Natural killer cell (primary cell): Measurements from ENCODE around the gene HIVEP3. TPM values are rescaled to one million over a fixed set of nuclear protein-coding genes. Genes with fewer than 3 reads are reported as not detected.

Source experiments
- ATAC-seq, 3 donors: fragments of 150-1000 bp in 2 of 3; fragments of 200-7000 bp in 1 of 3; cut with Tn5 transposase; 1 replicate in 1 of 3; 2 replicates in 2 of 3; pipeline ENCODE4 v1.10.0; 2021; ENCODE audit warnings: mild to moderate bottlenecking in 2 of 3, moderate library complexity in 2 of 3
- DNase-seq, 2 donors: peaks; one replicate each; pipeline versions ENCODE4 v3.0.0 to v3.0.0-alpha.2; 2013 to 2021; ENCODE audit warnings: mixed read lengths in 1 of 2
- H3K27ac ChIP-seq: one replicate; pipeline ENCODE4 v1.5.1; 2013; ENCODE audit warnings: mild to moderate bottlenecking, low read length
- H3K27me3 ChIP-seq: one replicate; pipeline ENCODE4 v1.6.1; 2013; ENCODE audit warnings: low read length; ENCODE audit not compliant: control insufficient read depth, insufficient read depth
- H3K36me3 ChIP-seq: one replicate; pipeline ENCODE4 v1.6.1; 2013; ENCODE audit warnings: low read length; ENCODE audit not compliant: control insufficient read depth, insufficient read depth
- H3K4me1 ChIP-seq: one replicate; pipeline ENCODE4 v1.6.1; 2013; ENCODE audit warnings: low read length; ENCODE audit not compliant: control insufficient read depth, insufficient read depth
- H3K4me3 ChIP-seq: one replicate; pipeline ENCODE4 v1.5.1; 2013; ENCODE audit warnings: low read length
- H3K9me3 ChIP-seq: one replicate; pipeline ENCODE4 v1.6.1; 2013; ENCODE audit warnings: low read length; ENCODE audit not compliant: control insufficient read depth, insufficient read depth
- H3K27ac Mint-ChIP-seq, 2 donors: one replicate each; pipeline ENCODE4 v1.8.0; 2022; ENCODE audit warnings: mild to moderate bottlenecking in 2 of 2, mixed read lengths in 2 of 2, moderate library complexity in 1 of 2
- H3K27me3 Mint-ChIP-seq, 2 donors: one replicate each; pipeline ENCODE4 v1.8.0; 2022; ENCODE audit warnings: low read depth in 2 of 2, mixed read lengths in 2 of 2
- H3K36me3 Mint-ChIP-seq: one replicate; pipeline ENCODE4 v1.8.0; 2022; ENCODE audit warnings: mixed read lengths
- H3K4me1 Mint-ChIP-seq, 2 donors: one replicate each; pipeline ENCODE4 v1.8.0; 2022; ENCODE audit warnings: mixed read lengths in 2 of 2
- H3K4me3 Mint-ChIP-seq: one replicate; pipeline ENCODE4 v1.8.0; 2022; ENCODE audit warnings: mild to moderate bottlenecking, moderate library complexity, mixed read lengths
- H3K9me3 Mint-ChIP-seq, 2 donors: one replicate each; pipeline ENCODE4 v1.8.0; 2022; ENCODE audit warnings: mixed read lengths in 2 of 2
- WGBS: methylation state at CpG from one replicate; pipeline ENCODE4 v1.1.7; 2013; ENCODE audit warnings: missing lambda C conversion rate; ENCODE audit not compliant: insufficient coverage; 5-methylcytosine and 5-hydroxymethylcytosine counted together
- intact Hi-C: fragments of 100-400 bp; cut with micrococcal nuclease; formaldehyde crosslinking; loops from one replicate; pipeline ENCODE4 v1.14.2; 2022
- total RNA-seq, 4 donors: library from RNA; stranded (reverse); fragments of 120-200 nt in 1 of 4; gene quantifications; one replicate each; pipeline versions ENCODE4 v1.2.3 to v1.2.4, GENCODE V29; 2013 to 2022
- TF ChIP-seq, protein P1 (sequence below): fragments of 200-600 bp; IDR thresholded peaks from one replicate; pipeline ENCODE4 v1.8.0; 2022; ENCODE audit warnings: antibody characterized with exemption

The HIVEP3 gene
- total RNA-seq, 3 donors from 2014 or later (not counting 1 experiment from before 2014, with no cell fraction given) = 26.2 to 35.2 (median 29.8) TPM

- Histone ChIP-seq H3K36me3 (peaks cover 3% of the 10 kb centered on the region), H3K27me3 (no peaks in the 10 kb centered on the region), H3K4me3 (no peak overlapping the region), H3K4me1 (no peaks in the 10 kb centered on the region), H3K9me3 (no peaks in the 10 kb centered on the region), H3K27ac (no peak overlapping the region)
- H3K9me3 Mint-ChIP-seq = no peaks in the 10 kb centered on the region
- DNase-seq (no peak), ATAC-seq (no peak)
- intact Hi-C loops = no loop called here
- no peak overlapping the region for H3K27ac Mint-ChIP-seq
- no peaks in the 10 kb centered on the region for H3K27me3 Mint-ChIP-seq
- TF ChIP-seq, protein P1, sequence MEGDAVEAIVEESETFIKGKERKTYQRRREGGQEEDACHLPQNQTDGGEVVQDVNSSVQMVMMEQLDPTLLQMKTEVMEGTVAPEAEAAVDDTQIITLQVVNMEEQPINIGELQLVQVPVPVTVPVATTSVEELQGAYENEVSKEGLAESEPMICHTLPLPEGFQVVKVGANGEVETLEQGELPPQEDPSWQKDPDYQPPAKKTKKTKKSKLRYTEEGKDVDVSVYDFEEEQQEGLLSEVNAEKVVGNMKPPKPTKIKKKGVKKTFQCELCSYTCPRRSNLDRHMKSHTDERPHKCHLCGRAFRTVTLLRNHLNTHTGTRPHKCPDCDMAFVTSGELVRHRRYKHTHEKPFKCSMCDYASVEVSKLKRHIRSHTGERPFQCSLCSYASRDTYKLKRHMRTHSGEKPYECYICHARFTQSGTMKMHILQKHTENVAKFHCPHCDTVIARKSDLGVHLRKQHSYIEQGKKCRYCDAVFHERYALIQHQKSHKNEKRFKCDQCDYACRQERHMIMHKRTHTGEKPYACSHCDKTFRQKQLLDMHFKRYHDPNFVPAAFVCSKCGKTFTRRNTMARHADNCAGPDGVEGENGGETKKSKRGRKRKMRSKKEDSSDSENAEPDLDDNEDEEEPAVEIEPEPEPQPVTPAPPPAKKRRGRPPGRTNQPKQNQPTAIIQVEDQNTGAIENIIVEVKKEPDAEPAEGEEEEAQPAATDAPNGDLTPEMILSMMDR = no peak
- peaks cover 7 to 18% of the 10 kb centered on the region in 2 donors for H3K4me1 Mint-ChIP-seq
- WGBS = 100% methylated on average over 1 of the region's 1 CpG
- peaks cover 12% of the 10 kb centered on the region for H3K36me3 Mint-ChIP-seq
- no peak overlapping the region for H3K4me3 Mint-ChIP-seq
Observed at GRCh38 chr1:41560931-41561330, 357.8 kb downstream of the HIVEP3 start.

DNA sequence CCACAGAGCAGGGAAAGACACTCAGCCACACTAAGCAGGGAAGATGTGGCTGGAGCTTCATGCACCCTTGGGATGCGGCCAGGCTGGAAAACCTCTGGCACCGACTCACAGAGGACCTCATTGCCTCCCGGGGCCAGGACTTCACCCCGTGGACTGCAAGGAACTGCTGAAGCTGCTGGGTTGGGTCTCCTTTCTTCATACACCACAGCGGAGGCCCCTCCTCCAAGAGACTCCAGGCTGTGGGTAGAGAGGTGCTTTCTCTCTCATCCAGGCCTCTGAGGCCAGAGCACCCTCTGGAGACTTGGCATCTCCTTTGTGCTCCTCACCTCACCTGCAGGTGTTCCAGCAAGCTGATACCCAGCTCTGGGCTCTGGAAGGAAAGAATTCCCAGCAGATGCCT is 358.2 kb downstream of the HIVEP3 start:
- Mint-ChIP-seq H3K9me3 (no peaks in the 10 kb centered on the region), H3K36me3 (peaks cover 16% of the 10 kb centered on the region), H3K4me3 (no peak overlapping the region), H3K4me1 (peaks cover 7 to 18% of the 10 kb centered on the region in 2 donors), H3K27ac (no peak overlapping the region), H3K27me3 (no peaks in the 10 kb centered on the region)
- TF ChIP-seq, protein P1 = no peak
- no peaks in the 10 kb centered on the region for H3K4me1 ChIP-seq
- DNase-seq = no peak
- H3K9me3 ChIP-seq = no peaks in the 10 kb centered on the region
- 90% methylated on average over 3 of the region's 5 CpGs for WGBS
- intact Hi-C loops = no loop called here
- no peak overlapping the region for H3K4me3 ChIP-seq
- H3K27me3 ChIP-seq = no peaks in the 10 kb centered on the region
- no peak for ATAC-seq
- no peak overlapping the region for H3K27ac ChIP-seq
- H3K36me3 ChIP-seq = peaks cover 3% of the 10 kb centered on the region

DNA sequence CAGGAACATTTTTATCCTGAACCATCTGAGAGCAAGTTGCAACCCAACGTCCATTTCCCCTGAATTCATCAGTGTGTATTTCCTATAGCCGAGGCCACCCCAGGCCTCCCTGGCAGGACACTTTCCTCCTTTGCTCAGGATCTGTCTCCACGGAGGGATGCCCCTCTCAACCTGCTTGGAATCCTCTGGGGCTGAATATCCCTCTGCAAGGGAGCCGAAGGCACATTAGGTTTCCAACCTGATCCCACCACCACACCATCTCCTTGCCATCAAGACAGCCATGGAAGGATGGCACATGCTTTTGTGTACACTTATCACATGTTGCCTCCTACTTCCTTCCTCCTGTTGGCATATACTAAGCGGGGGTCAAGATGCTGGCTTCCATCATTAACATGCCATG is 359.4 kb downstream of the HIVEP3 start:
- Mint-ChIP-seq H3K9me3 (no peaks in the 10 kb centered on the region), H3K27me3 (no peaks in the 10 kb centered on the region), H3K36me3 (peaks cover 16% of the 10 kb centered on the region), H3K4me3 (no peak overlapping the region), H3K27ac (no peak overlapping the region), H3K4me1 (peaks cover 7 to 9% of the 10 kb centered on the region in 2 donors)
- DNase-seq (no peak), ATAC-seq (no peak)
- no peak overlapping the region for H3K4me3 ChIP-seq
- TF ChIP-seq, protein P1 = no peak
- H3K27me3 ChIP-seq = no peaks in the 10 kb centered on the region
- intact Hi-C loops = no loop called here
- H3K27ac ChIP-seq = no peak overlapping the region
- H3K4me1 ChIP-seq = no peaks in the 10 kb centered on the region
- WGBS = 78% methylated on average over 5 of the region's 5 CpGs
- H3K36me3 ChIP-seq = peaks cover 3% of the 10 kb centered on the region
- H3K9me3 ChIP-seq = no peaks in the 10 kb centered on the region

DNA sequence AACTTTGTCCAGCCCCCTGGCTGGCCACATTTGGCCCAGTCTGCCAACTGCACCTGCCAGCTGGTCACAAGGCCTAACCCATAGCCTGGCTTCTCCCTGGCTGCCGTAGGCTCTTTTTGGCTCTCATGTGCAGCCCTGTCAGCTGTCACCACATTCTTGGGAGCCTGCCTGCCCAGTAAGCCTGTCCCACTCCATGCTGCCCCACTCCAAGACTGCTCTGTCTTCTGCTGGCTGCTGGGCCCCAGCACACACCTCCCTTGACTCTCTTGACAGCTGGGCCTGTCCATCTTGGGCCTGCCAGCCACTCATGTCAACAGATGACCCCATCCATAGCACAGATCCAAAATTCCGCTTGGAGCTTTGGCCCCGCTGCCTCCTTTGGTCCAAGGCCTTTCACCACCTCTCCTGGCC is 360.0 kb downstream of the HIVEP3 start:
- H3K9me3 ChIP-seq = no peaks in the 10 kb centered on the region
- ATAC-seq (no peak), DNase-seq (no peak)
- H3K4me3 Mint-ChIP-seq = no peak overlapping the region
- no peaks in the 10 kb centered on the region for H3K27me3 Mint-ChIP-seq
- no peaks in the 10 kb centered on the region for H3K27me3 ChIP-seq
- intact Hi-C loops = no loop called here
- peaks cover 16% of the 10 kb centered on the region for H3K36me3 Mint-ChIP-seq
- H3K36me3 ChIP-seq = peaks cover 3% of the 10 kb centered on the region
- H3K4me1 ChIP-seq = no peaks in the 10 kb centered on the region
- H3K4me3 ChIP-seq = no peak overlapping the region
- TF ChIP-seq, protein P1 = no peak
- H3K27ac ChIP-seq = no peak overlapping the region
- no peak overlapping the region for H3K27ac Mint-ChIP-seq
- peaks cover 2 to 4% of the 10 kb centered on the region in 2 donors for H3K9me3 Mint-ChIP-seq
- WGBS = 96% methylated on average over 3 of the region's 3 CpGs
- peaks cover 7 to 9% of the 10 kb centered on the region in 2 donors for H3K4me1 Mint-ChIP-seq
